COLO668 (cell line): ENCODE results near the gene TNFSF4.
"Not testable (repeated sequence)": the region's sequence is repeated elsewhere in the genome, so short reads cannot be mapped to it uniquely, and the experiment has no call there.

Experiments used
- DNase-seq: peaks from one replicate; lab custom pipeline; 2025; ENCODE audit not compliant: unreplicated experiment; lab: John Stamatoyannopoulos, UW

Gene TNFSF4, protein sequence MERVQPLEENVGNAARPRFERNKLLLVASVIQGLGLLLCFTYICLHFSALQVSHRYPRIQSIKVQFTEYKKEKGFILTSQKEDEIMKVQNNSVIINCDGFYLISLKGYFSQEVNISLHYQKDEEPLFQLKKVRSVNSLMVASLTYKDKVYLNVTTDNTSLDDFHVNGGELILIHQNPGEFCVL

DNA sequence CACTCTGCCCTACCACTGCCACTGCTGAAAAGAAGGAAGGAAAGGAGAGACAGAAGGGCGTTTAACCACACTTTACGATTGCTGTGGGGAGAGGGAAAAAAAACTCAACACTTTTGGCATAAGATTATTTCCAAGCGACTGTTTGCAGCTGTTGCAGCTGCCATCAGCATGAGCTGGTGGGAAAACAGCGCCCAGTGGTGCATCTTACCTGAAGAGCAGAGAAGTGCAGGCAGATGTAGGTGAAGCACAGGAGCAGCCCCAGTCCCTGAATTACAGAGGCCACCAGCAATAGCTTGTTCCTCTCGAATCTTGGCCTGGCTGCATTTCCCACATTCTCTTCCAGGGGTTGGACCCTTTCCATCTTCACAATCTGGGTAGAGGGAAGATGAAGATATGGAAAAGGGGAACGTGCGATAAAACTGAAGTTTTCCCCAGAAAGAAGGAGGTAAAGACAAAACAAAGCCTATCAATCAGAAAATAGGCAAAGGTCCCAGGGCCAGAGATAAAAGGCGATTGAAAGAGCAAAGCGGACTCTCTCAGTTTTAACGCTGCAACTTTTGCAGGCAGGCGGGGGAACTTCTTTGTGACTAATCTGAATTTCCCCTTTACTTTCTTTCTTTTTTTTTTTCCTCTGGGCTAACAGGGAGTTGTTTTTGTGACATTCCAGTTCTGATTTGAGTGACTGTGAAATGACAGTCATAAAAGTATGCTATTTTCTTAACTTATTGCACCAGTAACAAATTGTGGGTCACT is at the start of gene TNFSF4:
TNFSF4 (minus strand) TSS at position 516 of the 753 bp plus-strand sequence; CDS start at position 361, 155 bp downstream.
- DNase-seq, result no peak

DNA sequence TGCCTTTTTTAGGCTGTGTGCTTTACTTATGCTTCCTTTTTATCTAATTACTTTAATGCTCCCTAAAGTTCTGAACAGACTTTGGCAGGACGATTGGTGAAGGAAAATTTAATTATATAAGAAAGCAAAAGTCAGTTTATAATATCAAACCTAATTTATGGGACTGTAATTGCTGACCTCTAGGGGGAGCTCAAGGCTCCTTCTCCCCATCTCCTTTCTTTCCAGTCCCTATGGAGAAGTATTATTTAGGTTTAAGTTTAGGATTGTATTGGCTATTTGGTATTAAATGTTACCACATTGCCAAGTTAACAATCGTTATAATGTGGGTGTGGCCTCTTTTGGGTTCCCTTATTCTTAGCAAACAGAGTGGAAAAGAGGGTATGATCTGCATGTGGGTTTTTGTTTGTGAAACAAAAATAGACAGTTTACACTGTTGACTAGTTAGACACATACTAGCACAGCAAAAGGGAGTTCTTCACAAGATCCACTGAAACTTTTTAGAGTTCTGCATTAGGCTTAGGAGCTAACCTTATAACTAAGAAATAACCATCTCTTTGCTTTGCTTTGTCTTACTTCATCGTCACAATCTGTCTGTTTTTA is 48.2 kb upstream of the TNFSF4 start:
- no peak for DNase-seq

DNA sequence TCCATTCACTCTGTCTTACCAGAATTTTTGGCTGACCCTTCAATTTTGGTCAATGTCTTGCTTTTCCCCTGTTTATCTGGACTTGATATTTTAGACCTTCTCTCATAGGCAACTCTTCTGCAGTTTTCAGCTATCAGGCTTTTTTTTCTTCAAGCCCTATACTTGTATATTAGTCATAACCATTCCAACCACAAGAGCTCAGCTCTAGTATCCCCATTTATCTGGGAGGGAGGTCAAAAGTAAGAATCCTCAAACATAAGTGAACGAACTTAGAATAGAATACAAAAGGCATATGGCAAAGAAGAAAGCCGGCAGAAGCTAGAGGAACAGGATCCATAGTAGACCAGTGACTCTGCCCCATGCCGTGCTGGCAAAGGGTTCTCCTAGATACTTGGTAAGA is 45.9 kb upstream of the TNFSF4 start:
- DNase-seq, result no peak

DNA sequence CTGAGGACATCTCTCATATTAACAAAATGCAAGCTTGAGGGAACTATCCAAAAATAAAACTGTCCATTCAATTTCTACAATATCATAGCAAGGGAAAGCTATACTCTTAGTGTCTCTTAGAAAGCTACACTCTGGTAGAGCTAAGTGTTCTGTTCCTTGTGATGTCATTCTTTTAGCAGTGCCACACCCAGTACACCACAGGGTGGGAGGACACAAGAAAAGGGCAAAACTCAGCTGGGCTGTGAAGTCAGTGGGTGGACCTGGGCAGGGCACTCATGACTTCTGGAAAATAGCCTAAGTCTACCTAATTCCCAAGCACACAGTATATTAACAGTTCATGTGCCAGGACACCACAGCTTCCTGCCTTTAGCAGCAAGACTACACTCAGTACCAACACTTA is 42.2 kb upstream of the TNFSF4 start:
- DNase-seq, result no peak

DNA sequence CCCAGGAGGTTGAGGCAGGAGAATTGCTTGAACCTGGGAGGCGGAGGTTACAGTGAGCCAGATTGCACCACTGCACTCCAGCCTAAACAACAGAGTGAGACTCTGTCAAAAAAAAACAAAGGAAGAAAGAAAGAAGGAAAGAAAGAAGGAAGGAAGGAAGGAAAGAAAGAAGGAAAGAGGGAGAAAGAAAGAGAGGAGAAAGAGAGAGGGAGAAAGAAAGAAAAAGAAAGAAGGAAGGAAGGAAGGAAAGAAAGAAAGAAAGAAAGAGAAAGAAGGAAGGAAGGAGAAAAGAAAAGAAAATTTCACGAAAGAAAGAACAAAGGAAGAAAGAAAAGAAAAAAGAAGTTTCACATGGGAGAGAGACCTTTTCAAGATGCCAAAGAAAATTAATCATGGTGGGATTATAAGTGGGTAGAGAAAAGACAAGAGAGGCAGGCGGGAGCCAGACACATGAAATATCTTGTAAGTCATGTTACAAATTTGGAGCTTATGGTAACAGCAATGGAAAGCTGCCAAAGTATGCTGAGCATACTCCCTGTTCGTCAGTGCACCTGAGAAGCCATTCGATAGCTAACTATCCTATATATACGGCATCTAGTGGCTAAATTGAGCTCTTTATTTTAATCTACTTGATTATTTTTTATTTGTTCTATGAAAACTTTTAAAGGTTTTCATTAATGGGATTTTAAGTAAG is 41.3 kb upstream of the TNFSF4 start:
- DNase-seq, result no peak

DNA sequence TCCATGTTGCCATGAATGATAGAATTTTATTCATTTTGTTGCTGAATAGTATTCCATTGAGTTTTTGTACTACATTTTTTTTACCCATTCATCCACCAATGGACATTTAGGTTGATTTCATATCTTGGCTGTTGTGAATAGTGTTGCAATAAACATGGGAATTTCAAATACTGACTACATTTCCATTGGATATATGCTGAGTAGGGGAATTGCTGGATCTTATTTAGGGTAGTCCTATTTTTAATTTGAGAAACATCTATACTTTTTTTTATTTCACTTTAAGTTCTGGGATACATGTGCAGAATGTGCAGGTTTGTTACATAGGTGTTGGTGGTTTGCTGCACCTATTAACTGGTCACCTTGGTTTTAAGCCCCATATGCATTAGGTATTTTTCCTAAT is 38.8 kb upstream of the TNFSF4 start:
- DNase-seq, result no peak

DNA sequence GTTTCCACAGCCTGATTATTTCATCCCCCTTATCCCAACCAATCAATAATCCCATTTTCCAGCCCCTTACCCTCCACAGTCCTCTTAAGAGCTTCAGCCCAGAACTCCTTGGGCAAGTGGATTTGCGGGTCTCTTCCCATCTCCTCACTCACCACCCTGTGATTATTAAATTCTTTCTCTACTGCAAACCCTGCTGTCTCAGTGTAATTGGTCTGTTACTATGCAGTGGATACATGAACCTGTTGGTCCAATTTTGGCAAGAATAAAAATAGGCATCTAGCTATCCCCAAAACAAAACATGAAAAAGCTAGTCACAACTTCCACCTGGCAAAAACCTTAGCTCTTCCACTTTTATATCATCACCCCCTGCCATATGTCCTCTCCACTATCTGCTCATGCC is 36.2 kb upstream of the TNFSF4 start:
- no peak for DNase-seq

DNA sequence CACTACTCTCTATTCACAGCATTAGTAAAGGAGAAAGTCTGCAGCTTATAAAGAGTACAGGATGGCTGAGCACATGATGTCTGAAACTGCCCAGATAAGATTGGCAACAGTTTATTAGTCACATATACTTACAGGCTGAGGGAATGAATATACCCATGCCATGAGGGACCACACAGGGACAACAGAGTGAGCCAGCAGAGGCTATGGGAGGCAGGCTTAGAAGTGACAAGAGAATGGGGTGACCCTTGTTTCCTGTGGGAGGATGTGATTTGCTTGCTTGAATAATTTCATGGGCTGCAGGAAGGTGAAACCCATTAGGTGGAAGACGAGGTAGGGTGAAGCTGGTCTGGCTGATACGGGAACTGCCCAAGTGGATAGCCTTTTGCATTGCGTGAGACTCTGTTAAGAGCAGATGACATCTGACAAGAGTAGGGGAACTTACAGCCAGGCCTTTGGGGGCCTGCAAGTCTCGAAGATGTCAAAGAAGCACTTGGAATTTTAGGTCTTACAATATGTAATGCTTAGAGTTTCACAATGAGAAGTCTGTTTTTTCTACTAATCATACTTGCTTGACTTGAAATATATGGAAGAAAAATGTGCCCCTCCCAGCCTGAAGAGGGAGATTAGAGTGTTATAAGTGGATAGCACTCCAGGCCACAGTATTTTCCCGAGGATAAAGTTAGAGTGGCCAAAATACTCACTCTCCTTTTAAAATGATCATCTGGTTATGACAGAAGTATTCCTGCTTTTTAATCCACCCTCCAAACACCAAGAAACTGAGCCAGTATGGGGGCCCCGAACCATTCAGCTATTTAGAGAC is 34.6 kb upstream of the TNFSF4 start:
- no peak for DNase-seq

DNA sequence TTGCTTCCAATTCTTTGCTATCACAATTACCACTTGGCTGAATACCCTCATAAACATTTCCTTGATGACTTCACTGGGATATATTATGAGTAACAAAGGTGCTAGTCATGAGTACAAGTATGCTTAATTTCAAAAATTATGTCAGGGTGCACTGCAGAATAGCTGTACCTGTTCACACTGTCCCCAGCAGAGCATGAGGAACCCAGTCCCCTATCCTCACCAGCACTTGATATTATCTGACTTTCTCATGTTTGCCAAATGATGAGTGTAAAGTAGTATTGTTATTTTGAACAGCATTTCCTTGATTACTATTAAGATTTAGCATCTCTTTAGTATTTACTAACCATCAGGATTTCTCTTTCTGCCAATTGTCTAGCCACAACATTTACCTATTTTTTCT is 33.5 kb upstream of the TNFSF4 start:
- DNase-seq, result no peak

DNA sequence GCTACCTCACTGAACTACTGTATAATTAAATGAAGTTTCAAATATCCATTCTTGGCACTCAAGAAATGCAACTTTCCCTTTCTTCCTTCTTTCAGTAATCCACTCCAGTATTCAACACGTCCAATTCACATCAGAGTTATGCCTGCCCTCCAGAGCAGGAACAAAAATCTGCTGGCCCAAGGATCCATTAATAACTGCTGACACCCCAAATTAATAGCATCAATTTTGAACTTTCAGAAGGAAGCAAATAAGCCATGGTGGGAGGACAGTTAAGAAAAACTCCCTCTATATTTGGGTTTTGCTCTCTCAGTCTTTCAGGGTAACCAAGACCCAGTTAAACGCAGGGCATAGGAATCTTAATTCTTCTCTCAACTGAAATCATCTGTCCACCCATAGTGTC is 31.9 kb upstream of the TNFSF4 start:
- no peak for DNase-seq

DNA sequence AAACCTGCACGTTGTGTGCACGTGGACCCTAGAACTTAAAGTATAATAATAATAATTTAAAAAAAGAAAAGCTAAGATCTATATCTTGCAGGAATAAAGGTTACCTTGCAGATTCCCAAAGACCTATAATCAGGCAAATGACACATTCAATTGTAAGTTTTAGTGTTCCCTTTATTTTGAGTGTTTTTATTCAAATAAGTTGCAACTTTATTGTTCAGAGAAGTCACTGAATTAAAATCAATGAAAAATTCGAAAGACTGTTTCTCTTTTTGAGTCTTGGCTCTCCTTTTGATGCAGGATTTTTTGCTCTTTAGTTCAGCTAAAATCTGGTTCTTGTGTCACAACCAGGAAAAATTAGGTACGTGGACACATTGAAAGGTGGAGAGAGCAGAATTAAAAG is 27.8 kb upstream of the TNFSF4 start:
- no peak for DNase-seq

DNA sequence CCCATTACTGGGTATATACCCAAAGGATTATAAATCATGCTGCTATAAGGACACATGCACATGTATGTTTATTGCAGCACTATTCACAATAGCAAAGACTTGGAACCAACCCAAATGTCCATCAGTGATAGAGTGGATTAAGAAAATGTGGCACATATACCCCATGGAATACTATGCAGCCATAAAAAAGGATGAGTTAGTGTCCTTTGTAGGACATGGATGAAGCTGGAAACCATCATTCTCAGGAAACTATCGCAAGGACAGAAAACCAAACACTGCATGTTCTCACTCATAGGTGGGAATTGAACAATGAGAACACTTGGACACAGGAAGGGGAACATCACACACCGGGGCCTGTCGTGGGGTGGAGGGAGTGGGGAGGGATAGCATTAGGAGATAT is 27.3 kb upstream of the TNFSF4 start:
- not testable (repeated sequence) for DNase-seq

DNA sequence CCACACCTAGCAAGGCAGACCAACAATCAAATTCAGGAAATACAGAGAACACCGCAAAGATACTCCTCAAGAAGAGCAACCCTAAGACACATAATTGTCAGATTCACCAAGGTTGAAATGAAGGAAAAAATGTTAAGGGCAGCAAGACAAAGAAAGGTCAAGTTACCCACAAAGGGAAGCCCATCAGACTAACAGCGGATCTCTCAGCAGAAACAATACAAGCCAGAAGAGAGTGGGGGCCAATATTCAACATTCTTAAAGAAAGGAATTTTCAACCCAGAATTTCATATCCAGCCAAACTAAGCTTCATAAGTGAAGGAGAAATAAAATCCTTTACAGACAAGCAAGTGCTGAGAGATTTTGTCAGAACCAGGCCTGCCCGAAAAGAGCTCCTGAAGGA is 21.9 kb upstream of the TNFSF4 start:
- not testable (repeated sequence) for DNase-seq

DNA sequence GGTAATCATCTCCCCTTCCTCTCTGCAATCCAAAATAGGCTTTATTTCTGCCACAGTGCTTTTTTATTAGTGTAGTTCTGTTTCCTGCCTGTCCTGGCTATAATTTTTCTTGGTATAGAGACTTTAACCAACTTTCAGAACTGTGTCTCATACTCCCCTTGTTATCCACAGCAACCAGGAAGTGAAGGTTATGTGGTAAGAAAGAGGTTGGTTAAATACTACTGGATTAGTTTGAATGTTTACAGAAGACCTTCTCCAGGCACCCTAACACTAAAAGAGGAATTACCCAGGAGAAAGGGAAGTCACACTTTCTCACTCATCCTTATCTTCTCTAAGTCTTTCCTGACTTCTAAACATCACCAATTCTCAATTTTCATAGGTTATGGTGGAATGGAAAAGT is 17.8 kb upstream of the TNFSF4 start:
- DNase-seq, result no peak

DNA sequence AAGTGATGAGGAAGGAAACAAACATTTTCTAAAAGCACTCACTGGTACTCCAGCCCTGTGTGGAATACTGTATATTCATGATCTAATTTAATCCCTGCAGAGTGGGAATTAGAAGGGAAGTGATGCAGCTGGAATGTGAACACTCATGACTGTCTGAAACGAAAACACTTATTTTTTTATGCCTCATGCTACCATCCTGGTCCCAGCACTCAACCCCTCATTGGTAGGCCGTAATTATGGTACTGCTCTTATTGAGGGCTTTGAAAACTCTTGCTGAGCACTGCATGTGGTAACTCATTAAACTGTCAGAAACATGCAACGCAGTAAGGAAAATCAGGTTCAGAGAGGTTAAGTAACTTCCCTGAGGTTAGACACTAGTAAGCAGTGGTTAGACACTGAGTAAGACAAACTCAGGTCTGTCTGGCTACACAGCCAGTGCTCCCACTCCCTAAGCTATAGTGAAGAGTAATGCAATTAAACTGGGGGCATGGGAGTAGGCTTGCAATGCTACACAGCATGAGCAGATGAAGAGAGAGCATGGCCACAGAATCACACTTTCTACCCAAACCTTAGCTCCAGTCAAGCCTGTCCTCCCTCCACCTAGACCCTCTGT is 17.3 kb upstream of the TNFSF4 start:
- DNase-seq, result no peak

DNA sequence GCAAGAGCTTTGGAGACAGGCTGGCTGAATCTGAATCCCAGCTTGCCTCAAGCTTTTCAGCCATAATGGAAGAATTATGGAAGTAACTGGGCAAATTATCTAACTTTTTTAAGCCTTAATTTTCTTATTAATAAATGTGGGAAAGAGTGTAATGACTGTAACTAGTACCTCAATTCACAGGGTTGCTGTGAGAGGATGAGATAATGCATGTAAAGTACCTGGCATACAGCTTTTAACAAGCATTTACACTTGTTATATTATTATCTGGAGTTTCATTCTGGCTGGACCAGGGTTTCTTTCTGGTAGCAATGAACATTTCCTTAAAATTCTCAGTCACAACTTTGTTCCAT is 15.9 kb upstream of the TNFSF4 start:
- DNase-seq, result no peak

DNA sequence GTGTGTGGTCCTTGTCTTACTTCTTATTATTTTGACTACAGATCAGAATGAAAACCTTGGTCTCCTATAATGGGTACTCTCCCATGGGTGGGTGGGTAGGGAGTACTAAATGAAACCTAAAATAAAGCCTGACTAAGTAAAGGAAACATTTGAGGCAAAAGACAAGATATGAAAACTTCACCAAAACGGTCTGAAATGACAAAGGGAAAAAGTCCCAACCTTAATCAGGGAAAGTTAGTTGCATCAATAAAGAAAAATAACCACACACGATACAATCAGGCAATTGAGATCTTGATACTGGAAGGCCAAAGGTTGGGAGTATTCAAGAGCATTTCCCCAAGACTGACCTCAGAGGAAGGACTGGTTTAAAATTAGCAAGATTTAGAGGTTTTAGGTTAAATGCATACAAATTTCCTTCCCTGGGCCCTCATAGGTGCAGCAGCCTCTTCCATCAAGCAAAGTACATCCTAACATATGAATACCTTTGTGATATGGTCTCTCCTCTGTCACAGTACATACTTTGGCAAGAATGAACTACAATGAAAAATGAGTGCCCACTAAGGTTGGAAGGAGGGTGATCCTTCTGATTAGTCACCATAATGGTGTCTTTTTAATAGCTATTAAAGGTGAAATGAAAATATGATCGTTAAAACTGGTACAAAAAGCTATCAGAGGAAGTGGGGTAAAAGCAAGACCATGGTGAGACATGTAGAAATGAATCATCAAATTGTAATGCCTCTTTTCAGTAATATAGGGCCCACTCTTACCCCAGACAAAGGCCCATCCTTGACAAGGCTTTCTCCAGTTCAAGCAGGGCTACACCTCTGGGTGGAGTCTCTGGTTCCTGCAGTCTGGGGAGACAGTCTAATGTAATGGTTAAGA is 15.3 kb upstream of the TNFSF4 start:
- DNase-seq, result no peak

DNA sequence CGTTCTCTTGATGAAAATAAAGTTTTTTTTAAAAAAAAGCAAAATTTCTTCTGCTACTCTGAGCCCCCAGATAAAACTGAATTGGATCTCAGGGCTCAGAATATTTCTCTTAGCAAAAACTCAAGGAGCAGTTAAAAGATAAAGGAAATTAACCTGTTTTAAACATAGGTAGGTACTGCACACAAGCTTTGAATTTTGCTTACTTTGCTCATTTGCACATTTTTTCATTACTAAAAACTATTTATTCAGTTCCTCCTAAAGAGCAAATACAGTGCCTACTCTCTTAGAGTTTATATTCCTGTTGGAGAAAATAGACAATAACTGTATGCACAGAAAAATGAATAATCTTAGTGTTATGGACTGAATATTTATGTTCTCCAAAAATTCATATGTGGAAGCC is 13.0 kb upstream of the TNFSF4 start:
- no peak for DNase-seq

DNA sequence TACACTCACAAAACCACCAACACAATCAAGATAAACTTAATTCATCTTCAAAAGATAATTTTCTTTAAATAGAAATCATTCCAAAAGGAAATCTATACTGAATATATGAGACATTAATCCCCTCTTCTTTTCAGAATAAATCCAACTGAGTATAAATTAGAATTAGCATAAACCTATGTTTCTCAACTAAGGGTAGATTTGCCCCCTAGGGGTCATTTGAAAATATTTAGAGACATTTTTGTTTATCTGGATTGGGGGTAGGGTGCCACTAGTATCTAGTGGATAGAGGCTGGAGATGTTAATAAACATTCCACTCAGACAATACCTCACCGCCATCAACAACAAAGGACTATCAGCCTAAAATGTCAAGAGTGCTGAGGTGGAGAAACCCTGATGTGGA is 6.5 kb upstream of the TNFSF4 start:
- no peak for DNase-seq

DNA sequence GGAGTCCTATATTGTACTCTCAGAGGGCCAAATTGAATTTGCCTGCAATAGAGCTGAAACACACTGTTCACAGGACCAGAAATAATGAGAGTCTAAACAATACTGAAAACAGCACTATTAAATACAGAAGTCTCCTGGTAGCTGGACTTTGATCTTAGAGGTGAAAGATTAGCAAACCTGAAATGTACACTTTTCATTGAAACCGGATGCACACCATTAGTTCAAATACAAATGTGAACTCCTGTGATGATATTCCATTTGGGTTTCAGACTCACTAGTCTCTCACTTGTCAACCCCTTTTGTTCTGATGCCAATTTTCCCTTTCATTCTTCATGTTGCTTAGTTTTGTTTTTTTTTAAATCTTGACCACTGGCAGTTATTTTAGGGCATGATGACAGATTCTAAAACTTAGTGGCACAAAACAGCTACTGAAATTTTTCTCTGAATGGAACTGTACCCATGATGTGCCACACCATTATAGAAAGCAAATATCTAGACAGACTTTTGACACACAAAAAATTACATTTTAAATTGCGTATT is 5.9 kb upstream of the TNFSF4 start:
- DNase-seq, result no peak
